Forelimb muscle (tissue), 1 donor: ENCODE data around the gene NTN3. TPM values are rescaled to one million over a fixed set of nuclear protein-coding genes. Genes with fewer than 3 reads are reported as not detected.

Experiments
- DNase-seq: peaks from one replicate; pipeline ENCODE4 v3.0.0-alpha.2; 2013; ENCODE audit warnings: low read depth
- polyA plus RNA-seq: library from polyadenylated mRNA; unstranded; fragments of 120-200 nt; gene quantifications from one replicate; pipeline ENCODE4 v1.2.1, GENCODE V29; 2013; ENCODE audit not compliant: insufficient read length

Gene NTN3
- polyA plus RNA-seq, 1 donor = 3.6 TPM

DNA sequence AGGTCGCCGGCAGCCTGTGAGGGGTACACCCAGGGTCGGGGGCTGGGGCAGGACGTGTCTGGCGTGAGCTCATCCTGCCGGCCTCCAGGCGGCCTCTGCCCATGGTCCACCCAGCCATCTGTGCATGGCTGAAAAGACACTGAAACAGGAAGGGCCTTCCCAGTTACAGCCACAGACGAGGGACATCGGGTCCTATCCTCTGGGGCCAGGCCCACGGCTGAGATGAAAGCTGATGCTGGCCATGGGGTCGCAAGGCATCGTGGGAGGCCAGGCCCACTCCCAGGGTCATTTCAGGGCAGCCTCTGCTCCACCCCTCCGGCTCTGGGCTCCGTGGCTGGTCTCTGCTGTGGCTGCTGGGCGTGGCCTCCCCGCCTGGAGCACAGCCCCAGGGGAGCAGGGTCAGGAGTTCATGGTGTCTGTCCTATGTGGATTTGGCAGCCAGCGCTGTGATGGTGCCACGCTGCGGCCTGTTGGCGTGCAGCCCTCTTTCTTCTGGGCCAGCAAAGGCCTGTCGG is 26.1 kb downstream of the NTN3 start:
- no peak for DNase-seq

DNA sequence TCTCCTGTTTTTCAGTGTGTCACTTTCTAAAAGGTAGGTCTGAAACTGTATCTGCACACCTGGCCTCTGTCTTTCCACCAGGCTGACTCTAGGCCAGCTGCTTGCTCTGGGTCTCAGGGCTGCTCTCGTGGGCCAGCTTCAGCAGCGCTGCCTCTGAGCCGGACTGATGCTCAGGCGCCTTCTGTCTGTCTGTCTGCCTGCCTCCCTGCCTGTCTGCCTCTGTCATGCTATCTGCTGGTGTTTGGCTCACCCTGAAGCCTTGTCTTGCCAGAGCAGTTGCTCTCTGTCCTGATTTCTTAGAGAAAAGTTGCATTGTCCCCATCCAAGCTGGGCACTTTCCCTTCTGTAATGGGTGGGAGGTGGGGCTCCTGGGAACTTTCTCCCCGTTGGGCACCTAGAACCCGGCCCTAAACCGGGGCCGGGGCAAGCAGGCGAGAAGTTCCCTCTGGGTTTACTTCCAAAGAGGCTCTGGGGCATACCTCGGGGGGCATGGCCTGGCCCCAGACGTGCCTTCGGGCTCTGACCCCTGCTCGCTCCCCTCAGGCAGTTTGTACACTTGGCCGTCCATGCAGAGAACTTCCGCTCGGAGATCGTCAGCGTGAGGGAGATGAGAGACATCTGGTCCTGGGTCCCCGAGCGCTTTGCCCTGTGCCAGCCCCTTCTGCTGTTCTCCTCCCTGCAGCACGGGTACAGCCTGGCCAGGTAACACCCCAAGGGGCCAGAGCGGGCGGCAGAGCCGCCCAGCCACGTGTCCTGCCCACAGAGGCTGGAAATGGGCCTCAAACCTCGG is 26.8 kb downstream of the NTN3 start:
- DNase-seq = no peak

DNA sequence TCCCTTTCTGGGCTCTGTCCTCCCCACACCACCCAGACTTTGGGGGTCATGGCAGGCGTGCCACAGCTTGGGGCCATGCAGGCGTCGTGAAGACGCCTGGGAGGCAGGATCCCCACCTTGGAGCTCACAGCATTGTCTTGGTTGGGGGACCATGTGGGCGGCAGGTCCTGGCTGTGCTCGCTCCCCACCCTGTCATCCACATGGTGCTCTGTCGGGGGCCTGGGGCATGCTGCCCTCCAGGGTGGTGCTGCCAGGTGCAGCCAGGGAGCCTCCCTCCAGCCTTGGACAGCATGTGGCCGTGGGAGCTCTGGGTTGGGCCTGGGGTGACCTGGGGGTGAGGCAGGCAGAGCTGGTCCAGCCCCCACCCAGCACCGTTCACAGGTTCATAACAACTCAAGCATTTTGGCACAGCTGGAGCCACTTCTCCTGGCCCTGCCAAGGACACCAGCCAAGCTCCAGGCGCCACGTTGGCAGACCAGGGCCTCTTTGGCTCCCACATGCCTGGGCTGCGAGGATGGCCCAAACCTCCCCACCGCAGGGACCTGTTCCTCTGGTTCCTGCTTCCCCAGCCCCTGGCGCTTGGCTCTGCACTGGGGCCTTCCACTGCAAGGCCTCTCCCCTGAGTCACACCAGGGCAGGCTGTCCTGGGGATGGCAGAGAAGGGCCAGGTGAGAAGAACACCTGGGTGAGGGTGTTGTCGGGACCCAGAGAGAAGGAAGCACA is 27.6 kb downstream of the NTN3 start:
- no peak for DNase-seq

DNA sequence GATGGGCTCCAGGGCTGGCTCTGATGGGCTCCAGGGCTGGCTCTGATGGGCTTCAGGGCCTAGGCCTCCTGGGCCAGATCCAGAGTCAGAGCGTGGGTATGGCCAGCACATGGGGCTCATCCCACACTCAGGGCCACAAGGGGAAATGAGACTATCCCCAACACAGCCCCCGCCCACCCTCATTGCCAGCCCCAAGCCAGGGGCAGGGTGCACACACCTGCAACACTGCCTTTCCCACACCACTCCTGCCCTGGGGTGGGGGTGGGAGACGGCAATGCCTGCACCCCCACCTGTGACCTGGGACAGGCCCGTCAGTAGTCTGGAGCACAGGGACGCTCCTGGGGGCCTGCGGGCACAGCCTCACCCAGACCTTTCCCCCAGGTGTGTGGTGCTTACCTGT is 28.4 kb downstream of the NTN3 start:
- DNase-seq = no peak

DNA sequence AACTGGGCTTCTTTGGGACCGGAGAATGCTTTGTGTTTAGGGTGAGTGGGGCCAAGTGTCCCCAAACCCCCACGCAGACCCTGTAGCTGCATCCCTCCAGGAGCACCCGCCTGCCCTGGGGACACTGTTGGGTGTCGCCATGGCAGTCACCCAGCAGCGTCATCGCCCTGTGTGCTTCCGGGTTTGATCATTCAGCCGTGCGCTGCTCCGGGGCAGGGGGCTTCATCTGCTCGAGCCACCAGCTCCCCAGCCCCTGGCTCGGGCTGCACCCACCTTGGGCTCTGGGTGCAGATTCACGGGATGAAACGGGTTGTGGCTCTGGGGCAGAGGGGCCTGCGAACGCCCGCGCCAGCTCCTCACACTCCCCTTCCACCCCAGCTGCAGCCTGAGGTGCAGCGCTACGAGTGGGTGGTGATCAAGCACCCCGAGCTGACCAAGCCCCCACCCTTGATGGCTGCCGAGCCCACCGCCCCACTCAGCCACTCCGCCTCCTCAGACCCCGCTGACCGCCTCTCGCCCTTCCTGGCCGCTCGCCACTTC is 28.9 kb downstream of the NTN3 start:
- no peak for DNase-seq

GRCh38 chr16:2500430-2500917 is 29.4 kb downstream of the NTN3 start:
- DNase-seq = no peak

DNA sequence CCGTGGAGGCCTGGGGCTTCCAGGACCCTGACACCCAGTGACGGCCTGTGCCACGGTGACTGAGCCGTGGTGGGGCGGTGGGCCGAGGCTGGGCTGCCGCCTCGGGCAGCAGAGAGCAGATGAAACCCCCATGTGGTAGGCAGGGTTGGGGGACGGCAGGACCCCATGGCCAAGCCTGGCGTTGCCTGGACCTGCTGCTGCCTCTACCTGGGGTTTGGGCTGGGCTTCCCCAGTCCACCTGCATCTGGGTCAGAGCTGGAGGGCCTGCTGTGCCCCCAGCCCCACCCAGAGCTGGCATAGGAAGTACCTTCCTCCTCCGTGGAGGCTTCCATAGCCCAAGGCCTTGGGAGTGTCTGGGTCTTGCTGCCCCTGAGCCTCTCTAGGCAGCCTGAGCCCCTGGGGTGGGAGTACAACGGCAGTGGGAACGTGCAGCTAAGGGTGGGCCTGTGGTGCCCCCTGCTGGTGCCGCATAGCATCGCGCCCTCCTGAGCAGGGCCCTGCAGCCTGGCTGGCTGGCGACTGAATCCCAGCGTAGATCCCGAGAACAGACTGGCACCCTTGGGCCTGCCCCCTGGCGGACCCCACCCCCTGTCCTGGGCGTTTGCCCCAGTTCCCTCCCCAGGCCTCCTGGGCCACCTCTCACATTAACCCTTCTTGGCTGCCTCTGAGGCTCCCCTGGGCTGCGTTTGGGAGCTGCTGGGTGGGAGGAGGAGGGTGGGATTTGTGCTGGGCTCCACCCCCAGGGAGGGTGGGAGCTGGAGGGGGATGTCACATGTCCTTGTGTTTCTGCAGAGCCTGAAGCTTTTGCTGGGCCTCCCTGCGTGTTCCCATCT is 30.0 kb downstream of the NTN3 start:
- DNase-seq = peak; percentile 38

GRCh38 chr16:2501946-2502895 is 31.1 kb downstream of the NTN3 start:
- DNase-seq = no peak

GRCh38 chr16:2505695-2506094 is 34.6 kb downstream of the NTN3 start:
- no peak for DNase-seq

- no peak for DNase-seq
Observed at GRCh38 chr16:2507052-2507659, 36.1 kb downstream of the NTN3 start.

DNA sequence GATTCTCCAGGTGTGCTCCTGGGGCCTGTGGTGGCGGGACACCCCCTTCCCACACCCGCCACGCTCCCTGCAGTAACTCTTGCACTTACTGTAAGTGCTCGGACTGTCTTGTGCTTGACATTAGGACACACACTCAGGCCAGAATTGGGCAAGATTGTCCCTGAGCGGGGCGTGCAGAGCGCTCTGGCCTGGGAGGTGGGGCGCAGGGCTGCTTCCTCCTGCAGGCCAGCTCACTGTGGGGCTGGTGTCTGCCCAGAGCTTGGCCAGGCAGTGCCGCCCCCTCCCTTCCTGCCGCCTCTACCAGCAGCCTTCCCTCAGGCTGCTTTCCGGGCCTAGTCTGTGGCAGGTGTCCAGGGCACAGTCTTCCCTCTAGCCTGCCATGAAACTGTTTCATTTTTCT is 36.6 kb downstream of the NTN3 start:
- no peak for DNase-seq

- no peak for DNase-seq
Observed at GRCh38 chr16:2508722-2509400, 37.8 kb downstream of the NTN3 start.

GRCh38 chr16:2511128-2511800 is 40.2 kb downstream of the NTN3 start:
- no peak for DNase-seq

- no peak for DNase-seq
Observed at GRCh38 chr16:2511996-2512734, 41.1 kb downstream of the NTN3 start.

- no peak for DNase-seq
Observed at GRCh38 chr16:2512735-2513404, 41.8 kb downstream of the NTN3 start.

DNA sequence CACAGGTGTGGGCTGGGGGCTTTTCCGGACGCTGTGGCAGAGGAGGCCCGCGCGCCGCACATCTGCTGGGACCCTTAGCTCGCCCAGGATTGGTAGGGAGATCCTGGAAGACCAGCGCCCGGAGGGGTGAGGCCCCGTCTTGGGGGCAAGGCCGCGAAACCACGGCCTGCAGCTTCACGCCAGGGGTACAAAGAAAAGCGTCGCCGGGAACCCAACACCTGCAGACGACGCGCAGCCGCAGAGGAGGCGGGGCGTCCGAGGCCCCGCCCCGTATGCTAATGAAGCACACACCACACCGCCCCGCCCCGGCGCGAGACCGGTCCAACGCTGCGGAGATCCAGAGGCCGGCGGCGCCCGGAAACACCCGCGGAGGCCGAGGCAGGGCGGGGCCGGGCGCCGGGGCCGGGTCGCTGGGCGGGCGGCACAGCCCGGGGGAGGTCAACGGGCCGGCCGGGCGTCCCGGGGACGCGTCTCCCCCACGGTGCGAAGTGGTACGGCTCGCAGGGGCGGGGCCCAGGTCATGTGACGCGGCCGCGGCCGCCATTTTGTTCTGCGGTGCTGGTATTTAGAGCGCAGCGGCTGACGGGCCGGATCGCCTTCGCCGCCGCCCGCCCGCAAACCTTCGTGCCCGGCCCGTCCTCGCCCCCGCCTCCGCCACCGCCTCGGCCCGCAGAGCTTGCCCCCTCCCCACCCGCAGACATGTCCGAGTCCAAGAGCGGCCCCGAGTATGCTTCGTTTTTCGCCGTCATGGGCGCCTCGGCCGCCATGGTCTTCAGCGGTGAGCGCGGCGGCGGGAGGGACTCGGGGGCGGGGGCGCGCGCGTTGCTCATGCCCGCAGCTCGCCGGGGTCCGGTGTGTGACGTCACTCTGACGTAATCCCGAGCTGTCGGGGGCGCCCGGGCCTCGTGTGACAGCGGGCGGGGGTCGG is 42.6 kb downstream of the NTN3 start, which contains the start of gene ATP6V0C:
Gene ATP6V0C (plus strand): TSS at position 548 of the 928 bp plus-strand sequence. CDS start 152 bp downstream, at position 700.
- DNase-seq = peak; percentile 78
